C1 segment of cervical spinal cord (tissue), 14 donors: Measurements from ENCODE around the gene HDAC4.

ENCODE experiments used
- DNase-seq, 14 donors: peaks; one replicate each; lab custom pipeline; 2025; lab: John Stamatoyannopoulos, UW

The HDAC4 gene

GRCh38 chr2:239397931-239398471 lies 2.8 kb downstream of the HDAC4 start:
- DNase-seq = no peak

DNA sequence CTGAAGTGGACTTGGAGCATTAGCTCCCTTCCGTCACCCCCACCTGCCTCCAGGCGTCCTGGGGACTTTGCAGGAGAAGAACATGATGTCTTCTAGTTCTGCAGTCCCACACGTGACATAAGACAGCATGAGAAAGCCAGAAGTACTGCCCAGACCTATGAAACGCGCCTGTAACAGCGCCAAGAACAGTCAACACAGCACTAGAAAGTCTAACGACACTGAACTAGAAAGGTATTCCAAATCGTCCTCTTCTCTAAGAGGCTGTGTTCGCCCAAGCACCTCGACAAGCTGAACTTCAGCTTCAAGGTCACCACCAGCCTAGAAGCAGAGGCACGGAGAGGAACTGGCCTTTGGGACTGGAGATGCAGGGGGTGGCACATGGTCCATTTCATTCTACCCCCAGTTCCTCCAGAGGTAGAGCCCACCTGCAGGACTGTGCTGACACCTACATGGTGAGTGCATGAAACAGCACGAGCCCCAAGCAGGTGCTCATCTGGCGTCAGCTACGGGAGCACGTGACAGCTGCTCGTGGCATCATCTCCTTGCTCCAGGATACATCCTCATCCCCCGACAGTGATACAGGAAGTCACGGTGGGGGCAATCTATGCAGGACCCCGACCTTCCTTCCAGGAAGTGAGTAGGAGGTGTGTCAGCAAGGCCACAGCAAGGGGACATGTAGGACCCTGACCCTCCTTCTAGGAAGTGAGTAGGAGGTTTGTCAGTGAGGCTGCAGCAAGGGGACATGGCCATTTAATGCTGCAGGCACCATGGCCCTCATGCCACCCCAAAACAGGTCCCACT lies 3.7 kb downstream of the HDAC4 start:
- no peak for DNase-seq

GRCh38 chr2:239395524-239395923 lies 5.3 kb downstream of the HDAC4 start:
- no peak for DNase-seq

DNA sequence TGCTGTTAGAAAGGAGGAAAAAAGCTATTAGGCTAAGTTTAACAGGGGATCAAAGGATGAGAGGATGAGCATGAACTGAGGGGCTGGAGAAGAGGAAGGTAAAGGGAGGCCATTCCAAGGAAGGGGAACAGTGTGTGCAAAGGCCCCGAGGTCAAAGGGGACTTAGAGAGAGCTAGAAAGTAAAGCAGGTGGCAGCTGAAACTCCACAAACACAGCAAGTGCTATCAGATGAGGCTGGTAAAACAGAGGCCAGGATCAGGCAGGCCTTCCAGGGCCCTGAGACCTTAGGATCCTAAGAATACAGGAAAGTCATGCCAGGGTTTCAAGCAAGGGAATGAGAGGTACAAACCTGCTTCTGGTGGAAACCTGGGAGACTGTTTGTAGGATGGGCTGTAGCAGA lies 5.8 kb downstream of the HDAC4 start:
- no peak for DNase-seq

DNA sequence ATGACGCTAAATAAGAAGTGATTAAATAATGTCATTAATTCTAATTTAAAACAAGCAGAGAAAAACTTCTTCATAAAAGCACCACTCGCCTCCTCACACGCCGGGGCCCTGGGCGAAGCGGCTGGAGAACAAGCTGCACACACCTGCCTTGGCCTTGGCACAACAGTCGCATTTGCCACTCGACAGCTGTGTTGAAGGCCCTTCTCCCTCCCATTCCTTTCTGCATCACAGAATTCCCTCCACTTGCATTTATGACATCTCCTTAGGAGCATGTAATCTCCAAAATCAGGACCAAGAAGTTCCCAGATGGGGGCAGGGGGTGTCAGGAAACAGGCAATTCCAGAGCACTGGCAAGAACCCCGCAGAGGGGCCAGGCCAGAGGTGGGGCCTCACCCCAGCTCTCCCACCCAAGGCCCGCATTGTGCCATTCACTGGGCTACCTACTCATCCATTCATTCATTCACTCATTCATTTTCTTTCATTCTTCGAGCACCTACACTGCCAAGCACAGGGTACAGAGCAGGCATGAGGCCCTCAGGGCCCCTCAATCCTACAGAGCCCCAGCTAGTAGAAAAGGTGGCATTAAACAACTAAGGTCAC lies 6.4 kb downstream of the HDAC4 start:
- DNase-seq = no peak

DNA sequence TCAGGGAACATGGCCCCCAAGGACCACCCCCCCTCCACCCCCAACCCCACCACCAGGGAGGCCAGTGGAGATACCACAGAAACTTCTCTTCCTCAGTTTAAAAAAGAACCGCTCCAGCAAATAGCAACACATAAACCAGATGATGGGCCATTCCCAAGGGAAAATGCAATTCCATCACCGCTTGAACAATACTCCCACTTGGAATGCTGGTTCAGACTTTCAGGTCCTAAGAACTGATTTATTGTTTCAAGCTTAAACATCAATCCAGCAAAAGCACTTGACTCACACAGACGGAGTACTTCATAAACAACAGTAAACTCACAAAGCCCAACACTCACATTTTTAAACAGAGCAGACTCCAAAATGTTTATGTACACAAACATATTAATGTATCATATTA lies 6.9 kb downstream of the HDAC4 start:
- DNase-seq = no peak

- no peak for DNase-seq
Observed at GRCh38 chr2:239393388-239393940, 7.4 kb downstream of the HDAC4 start.

DNA sequence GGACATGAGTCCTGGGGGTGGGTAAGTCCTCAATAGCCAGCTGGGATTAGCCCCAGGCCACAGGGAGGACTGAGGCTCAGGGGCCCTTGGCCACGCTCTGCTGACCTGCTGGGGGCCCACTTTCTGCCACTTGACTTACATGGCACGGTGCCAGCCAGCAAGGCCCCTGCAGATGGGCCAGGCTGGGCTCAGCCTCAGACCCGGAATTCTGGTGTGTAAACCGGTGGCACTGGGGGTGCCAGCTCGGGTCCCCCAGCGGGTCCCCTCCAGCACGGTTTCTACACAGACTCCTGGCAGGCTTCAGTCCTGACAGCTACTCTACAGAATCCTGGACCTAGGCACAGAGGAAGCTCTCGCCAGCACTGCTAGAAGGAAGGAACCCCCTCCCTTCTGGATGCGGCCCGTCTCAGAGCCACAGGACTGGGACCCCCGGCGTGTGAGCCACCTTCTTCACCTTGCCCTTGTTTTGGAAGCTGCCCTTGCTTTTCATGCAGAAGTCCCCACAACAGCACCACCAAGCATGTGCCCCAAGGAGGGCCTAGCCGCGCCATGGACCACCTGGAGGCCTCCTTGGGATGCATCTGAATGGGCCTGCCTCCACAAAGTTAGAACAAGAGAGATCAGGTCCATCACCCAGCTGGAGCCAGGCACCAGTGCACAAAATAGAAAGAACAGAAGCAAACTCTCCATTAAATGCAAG lies 8.0 kb downstream of the HDAC4 start:
- DNase-seq = no peak

GRCh38 chr2:239392072-239392357 lies 8.8 kb downstream of the HDAC4 start:
- no peak for DNase-seq

DNA sequence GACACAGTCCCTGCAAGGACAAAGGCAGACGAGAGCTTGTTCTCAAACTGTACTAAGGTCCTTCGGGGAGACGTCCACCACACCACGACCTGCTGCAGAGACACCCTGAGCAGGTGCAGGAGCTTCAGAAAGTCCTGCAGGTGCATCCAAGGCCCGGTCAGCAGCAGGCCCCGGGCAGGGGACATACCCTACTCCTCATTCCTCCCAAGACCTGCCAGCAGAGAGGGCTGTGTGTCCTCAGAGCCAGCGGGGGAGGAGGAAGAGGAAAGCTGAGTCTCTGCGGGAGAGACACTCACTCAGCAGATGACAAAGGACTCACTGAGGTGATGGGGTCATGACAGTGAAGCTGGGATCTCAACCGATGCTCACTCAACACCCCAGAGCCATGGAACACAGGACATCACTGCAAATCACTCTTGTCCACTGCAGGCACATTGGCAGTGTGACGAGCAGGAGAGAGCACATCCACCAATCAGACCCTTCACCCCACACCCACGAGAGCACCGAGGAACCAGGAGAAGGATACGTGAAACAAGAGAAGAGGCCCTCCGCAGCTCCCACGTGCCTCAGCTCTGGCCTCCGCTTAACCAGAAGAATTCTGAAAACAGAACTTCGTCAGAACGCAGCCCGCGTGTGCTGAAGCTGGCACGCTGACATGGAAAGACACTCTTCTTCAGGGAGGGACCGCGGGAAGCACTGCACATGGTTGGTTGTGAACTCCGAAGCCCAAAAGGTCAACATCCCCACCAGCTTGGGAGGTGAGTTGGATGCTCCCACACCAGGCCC lies 9.3 kb downstream of the HDAC4 start:
- DNase-seq = no peak

DNA sequence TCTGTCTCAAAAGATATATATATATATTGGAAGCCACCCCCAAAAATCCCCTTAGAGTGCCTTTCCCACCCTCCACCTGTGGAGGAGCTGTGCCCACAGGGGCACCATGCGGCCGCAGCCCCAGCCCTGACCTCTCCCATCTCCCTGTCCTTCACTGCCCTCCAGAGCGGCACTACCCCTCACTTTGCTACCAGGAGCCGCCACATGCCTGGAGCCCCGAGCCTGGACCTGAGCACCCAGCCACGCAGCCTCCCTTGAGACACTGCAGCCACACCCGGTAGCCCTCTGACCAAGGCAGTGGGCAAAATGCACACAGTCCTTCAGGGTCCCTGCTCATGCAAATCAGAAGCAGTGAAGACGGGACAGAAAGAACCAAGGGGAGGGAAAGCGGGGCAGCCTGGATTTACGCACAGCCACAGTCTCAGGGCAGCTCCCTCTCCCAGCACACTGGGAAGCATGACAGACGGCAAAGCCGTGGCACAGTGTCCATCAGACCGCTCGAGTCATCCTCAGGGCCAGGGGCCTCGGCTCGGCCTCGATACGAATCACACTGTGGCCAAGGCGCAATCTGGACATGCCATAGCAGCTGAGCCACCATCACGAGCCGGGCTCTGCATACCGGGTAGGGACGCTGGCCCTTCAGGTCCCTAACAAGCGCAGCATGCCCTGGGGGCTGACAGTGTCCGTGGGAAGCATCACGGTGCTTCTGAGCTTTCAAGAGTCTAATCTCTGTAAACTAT lies 10.1 kb downstream of the HDAC4 start:
- DNase-seq = no peak

- DNase-seq = no peak
Observed at GRCh38 chr2:239389414-239390329, 11.1 kb downstream of the HDAC4 start.

DNA sequence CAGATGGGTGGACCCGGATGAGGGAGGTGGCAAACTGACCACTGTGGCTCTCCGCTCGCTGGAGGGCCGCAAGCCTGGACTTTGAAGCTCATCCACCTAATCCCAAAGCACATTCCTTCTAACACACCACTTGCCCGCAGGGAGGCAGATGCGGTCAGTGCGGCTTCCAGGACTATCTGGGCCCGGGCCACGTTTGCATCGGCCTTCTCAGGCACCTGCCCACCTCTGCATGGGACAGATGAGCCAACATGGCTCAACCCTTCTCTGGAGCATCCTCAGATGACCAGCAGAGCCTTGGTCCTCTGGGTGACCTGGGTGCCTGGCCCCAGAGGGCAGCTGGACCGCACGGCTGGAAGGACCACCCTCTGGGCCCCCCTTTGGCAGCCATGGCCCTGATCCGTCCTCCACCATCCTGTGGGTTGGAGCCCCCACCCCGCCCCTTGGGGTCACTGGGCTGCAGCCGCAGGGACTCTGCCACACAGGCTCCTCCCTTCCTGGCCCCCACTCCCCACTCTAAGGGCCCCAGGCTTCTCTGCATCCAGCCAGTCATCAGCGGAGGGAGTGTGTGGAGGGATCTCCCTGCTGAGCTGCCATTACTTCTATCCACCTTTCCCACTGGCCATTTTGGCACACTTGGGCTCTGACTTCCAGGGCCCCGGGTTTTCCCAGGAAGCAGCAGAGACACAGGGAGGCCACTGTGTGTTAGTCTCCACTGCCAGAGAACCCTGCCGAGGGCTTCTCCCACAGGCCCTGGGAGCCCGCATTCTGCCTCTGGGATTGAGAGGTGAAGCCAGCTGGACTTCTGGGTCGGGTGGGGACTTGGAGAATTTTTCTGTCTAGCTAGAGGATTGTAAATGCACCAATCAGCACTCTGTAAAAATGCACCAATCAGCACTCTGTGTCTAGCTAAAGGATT lies 12.3 kb downstream of the HDAC4 start:
- no peak for DNase-seq

GRCh38 chr2:239387811-239388210 lies 13.0 kb downstream of the HDAC4 start:
- no peak for DNase-seq

DNA sequence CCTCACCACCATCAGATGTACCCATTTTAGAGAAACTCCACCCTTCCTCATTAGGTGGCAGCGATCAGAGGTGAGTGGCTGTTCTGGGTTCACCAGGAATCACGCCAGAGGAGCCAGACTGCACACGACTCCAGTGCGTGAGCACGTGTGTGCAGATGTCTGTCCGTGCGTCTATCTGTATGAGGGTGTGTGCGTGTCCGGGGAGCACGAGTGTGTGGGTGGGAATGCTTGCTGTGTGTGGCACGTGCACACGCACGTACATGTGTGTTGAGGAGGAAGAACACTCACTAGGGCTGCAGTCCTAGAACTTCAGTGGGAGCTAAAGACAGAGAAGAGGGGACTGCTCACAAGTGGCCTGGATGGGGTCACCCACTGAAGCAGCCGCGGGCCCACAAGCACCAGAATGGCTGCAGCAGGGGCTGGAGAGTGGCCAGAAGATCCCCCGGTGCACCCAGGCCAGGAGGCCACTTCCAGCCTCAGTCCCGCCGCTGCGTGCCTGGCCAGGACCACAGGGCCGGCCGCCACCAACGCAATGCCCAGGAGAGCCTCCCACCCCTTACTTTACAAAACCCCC lies 13.9 kb downstream of the HDAC4 start:
- no peak for DNase-seq

GRCh38 chr2:239386001-239386670 lies 14.7 kb downstream of the HDAC4 start:
- DNase-seq = no peak

DNA sequence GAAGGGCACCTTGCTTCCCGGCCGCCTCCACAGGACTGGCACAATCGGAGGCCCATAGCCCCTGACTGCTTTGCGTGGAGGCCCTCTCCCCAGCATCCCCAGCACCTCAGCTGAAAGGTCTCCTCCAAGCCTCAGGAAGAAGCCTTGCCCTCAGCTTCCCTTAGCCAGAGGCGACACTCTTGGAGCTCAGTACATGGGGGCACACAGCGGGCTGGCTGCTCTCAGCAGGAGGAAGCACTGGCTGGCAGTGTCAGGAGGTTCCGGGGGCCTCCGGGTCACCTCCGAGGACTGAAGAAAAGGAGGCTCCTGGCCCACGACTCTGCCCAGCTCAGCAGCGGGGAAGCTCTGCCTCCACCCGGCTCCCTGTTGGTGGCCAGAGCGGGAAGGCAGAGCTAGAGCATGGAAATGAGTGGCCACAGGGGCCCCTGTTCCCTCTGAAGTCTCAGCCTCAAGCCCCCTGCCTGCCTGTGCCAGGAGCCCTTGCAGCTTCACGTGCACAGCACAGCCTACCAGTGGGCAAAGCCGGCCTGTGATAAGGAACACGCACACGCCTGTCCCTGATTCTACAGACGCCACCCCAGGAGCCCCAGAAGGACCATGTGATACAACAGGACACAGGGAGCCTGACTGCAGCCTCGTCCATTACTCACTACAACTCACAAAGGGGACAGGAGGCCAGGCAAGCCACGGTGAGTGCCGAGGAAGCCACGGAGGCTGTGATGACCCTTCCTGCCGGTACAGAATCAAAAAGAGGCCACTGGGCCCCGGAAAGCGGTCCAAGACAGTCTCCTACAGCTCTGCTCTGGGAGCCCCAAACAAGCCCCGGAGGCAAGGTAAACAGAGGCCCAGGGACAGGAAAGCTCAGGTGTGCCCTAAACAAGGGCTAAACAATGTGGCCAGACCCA lies 15.5 kb downstream of the HDAC4 start:
- DNase-seq = no peak
